ENCODE results near the gene CHTOP. TPM values are rescaled to one million over a fixed set of nuclear protein-coding genes. Genes with fewer than 3 reads are reported as not detected.

Gene CHTOP
- total RNA-seq, 3 donors from 2014 or later = 64.2 to 71.8 (median 71.6) TPM

DNA sequence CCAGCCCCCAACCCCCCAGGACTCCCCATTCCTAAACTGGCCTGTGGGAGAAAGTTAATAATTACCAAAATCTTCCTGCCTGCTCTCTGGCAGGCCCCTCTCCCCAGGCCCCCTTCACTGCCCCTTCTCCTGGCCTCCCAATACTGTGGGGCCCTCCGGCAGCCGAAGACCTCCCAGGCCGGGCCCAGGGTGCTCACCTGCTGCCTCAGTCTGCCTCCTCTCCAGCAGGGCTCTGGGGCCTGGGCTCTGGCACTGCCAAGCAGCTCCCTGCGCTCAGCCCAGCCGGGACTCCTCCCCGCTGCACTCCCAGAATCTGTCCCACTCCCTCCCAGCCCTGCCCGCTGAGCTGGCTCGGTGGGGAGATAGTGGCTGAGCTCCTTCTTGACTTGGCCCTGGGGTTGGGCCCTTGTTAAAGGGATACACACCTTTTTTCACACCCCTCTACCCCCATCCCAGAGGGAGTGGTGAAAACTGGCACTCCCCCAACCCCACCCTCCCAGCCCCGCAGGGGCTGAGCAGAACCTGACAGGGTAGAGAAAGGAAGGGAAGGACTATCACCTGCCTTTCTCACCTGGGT is 21.0 kb upstream of the CHTOP start, which contains the start of gene S100A16:
S100A16 (minus strand) TSS at position 383 of the 577 bp plus-strand sequence. CDS start 4,986 bp downstream, outside the sequence.
- peak; percentile 65 for ATAC-seq
- Histone ChIP-seq H3K36me3 (ENCODE audit: low read depth) (no peaks in the 10 kb centered on the region), H3K9me3 (no peaks in the 10 kb centered on the region), H3K4me3 (peak within 1 kb of the TSS; percentile 63), H3K4me1 (ENCODE audit: low read depth) (peaks cover 43% of the 10 kb centered on the region)
- intact Hi-C loops (cut with DNase I, micrococcal nuclease) = no loop called here
- TF ChIP-seq, protein P1, sequence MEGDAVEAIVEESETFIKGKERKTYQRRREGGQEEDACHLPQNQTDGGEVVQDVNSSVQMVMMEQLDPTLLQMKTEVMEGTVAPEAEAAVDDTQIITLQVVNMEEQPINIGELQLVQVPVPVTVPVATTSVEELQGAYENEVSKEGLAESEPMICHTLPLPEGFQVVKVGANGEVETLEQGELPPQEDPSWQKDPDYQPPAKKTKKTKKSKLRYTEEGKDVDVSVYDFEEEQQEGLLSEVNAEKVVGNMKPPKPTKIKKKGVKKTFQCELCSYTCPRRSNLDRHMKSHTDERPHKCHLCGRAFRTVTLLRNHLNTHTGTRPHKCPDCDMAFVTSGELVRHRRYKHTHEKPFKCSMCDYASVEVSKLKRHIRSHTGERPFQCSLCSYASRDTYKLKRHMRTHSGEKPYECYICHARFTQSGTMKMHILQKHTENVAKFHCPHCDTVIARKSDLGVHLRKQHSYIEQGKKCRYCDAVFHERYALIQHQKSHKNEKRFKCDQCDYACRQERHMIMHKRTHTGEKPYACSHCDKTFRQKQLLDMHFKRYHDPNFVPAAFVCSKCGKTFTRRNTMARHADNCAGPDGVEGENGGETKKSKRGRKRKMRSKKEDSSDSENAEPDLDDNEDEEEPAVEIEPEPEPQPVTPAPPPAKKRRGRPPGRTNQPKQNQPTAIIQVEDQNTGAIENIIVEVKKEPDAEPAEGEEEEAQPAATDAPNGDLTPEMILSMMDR (IDR thresholded peaks at IDR 0.05) = no peak
- peak; percentile 90 to 94 (median 92) for DNase-seq

DNA sequence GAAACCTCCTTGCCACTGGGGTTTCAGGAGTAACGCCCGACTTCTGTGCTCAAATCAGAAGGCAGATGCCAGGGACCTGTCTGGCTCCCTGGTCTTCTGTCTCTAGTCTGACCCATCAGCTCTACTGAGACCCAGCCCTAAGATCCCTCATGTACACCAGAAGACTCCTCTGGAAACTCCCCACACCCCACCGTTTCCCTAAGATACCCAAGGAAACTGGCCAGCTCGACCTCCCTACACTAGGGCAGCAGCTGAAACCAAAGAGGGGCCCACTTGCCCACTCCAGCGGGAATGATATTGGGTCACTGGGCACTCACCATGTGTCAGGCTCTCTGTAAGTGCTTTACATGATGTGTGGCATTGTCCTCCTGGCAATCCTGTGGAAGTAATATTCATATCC is 20.5 kb upstream of the CHTOP start:
- intact Hi-C loops (cut with DNase I, micrococcal nuclease) = no loop called here
- no peak for DNase-seq
- H3K4me1 ChIP-seq (ENCODE audit: low read depth) = peaks cover 38% of the 10 kb centered on the region
- H3K36me3 ChIP-seq (ENCODE audit: low read depth) = no peaks in the 10 kb centered on the region
- no peak overlapping the region for H3K4me3 ChIP-seq
- H3K9me3 ChIP-seq = no peaks in the 10 kb centered on the region
- TF ChIP-seq, protein P1 (IDR thresholded peaks at IDR 0.05) = no peak
- no peak for ATAC-seq

DNA sequence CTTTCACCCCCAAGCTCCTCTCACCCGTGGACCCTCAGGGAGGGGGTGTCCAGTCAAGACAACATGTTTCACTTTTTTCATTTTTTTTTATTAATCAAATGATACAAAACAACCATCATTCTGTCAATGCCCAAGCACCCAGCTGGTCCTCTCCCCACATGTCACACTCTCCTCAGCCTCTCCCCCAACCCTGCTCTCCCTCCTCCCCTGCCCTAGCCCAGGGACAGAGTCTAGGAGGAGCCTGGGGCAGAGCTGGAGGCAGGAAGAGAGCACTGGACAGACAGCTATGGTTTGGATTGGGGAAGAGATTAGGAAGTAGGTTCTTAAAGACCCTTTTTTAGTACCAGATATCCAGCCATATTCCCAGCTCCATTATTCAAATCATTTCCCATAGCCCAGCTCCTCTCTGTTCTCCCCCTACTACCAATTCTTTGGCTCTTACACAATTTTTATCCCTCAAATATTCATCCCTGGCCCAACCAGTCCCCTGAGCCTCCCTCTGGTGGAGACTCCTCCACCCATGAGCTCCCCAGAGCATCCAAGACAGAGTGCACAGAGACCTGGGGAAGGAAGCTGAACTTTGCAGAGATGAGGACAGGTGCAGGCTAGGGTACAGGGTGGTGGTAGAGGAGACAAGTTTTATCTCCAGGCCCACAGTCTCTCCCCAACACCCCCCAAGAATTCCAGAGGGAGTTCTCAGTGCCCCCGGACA is 19.5 kb upstream of the CHTOP start:
- intact Hi-C loops (cut with DNase I, micrococcal nuclease) = no loop called here
- DNase-seq (peak in 1 of 3 donors; percentile 47), ATAC-seq (no peak)
- Histone ChIP-seq H3K36me3 (ENCODE audit: low read depth) (no peaks in the 10 kb centered on the region), H3K4me1 (ENCODE audit: low read depth) (peaks cover 35% of the 10 kb centered on the region), H3K9me3 (no peaks in the 10 kb centered on the region), H3K4me3 (no peak overlapping the region)
- TF ChIP-seq, protein P1 (IDR thresholded peaks at IDR 0.05) = no peak

DNA sequence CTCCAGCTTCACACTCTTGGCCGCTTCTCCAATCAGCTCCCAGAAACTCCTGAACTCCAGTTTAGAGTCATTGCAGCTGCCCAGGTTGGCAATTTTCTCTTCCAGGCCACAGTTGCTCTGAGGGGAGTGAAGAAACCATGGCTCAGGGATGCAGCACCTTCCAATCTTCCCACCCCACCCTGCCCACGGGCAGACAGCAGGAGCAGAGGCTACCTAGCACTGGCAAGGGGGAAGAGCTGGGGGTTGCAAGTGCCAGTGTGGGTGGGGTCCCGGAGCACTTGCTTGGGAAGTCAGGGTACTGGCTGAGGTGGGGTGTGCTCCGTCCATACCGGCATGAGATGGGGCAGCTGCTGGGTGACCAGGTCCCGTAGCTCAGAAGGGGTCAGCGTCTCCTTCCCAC is 19.0 kb upstream of the CHTOP start:
- no peak for ATAC-seq
- intact Hi-C loops (cut with DNase I, micrococcal nuclease) = no loop called here
- H3K36me3 ChIP-seq (ENCODE audit: low read depth) = no peaks in the 10 kb centered on the region

DNA sequence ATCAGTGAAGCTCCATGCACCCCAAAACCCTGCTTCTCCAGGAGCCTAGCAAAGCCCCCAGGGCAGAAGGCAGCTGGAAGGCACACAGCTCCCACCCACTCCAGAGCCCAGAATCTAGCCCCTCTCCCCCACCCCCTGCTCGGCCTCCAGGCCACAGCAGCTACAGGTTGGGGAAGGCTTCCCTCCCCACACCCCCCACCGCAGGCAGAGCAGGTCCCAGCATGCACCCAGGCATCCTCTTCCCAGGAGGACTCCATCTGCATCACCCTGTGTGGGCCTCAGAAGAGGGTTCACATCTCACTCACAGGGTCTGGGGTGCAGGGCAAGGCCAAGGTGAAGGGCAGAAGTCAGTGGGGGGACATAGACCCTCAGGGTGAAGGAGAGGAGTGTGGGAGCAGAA is 18.5 kb upstream of the CHTOP start:
- TF ChIP-seq, protein P1 (IDR thresholded peaks at IDR 0.05) = no peak
- ATAC-seq = no peak
- intact Hi-C loops (cut with DNase I, micrococcal nuclease) = no loop called here

More for the DNA sequence above, 19.0 kb upstream of the CHTOP start:
- Histone ChIP-seq H3K4me3 (no peak overlapping the region), H3K9me3 (no peaks in the 10 kb centered on the region), H3K4me1 (ENCODE audit: low read depth) (peaks cover 30% of the 10 kb centered on the region)
- TF ChIP-seq, protein P1 (IDR thresholded peaks at IDR 0.05) = no peak
- peak in 1 of 3 donors; percentile 32 for DNase-seq

More for the DNA sequence above, 18.5 kb upstream of the CHTOP start:
- Histone ChIP-seq H3K4me1 (ENCODE audit: low read depth) (peaks cover 25% of the 10 kb centered on the region), H3K36me3 (ENCODE audit: low read depth) (no peaks in the 10 kb centered on the region), H3K9me3 (no peaks in the 10 kb centered on the region), H3K4me3 (no peak overlapping the region)
- peak in 1 of 3 donors; percentile 46 for DNase-seq
